IPS-NIHi11 (cell line): ENCODE results near the gene PRB2.
"Not testable (repeated sequence)": the region's sequence is repeated elsewhere in the genome, so short reads cannot be mapped to it uniquely, and the experiment has no call there.

Experiments used
- DNase-seq: peaks from one replicate; pipeline ENCODE4 v3.0.0; 2012; ENCODE audit warnings: mixed read lengths, low spot score

PRB2 gene

GRCh38 chr12:11395467-11395866 lies at the start of gene PRB2:
Gene PRB2 (minus strand): TSS chr12:11395567. CDS start chr12:11395529, 38 bp downstream.
- DNase-seq = not testable (repeated sequence)

GRCh38 chr12:11437966-11438365 lies 42.6 kb upstream of the PRB2 start:
- DNase-seq = no peak

DNA sequence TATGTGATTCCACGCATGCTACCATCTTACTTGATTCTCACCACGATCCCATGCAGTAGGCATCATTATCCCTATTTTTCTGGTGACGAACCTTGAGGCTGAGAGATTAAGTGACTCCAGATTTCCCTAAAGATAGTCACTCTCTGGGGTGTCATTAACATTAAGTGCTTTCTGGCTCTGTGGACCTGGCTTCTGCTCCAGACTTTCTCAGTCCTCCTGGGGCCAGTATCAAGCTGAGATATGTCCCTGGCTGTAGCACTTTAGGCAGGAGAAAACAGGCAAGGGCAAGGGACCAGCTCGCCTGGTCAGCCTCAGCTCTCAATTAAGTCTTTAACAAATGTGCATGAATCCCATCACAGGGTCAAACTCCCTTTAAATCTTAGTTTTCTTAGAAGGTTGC lies 38.3 kb upstream of the PRB2 start:
- no peak for DNase-seq

DNA sequence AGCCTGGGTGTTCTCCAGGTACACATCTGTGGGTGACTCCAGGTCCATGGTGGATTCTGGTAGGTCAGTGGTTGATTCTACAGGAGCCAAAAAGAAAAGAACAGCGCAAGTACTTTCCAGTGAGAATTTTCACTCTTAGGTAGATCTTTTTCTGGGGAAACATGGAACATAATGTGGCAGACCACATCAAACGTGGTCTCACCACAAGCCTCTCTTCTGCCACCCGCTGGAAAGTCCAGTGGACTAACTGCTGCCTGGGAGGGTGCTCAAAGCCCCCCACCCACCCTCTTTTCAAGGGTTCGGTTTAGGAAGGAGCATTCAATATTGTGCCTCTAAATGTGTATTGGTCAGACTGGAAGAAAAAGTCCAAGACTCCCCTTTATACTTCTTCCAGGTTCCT lies 36.1 kb upstream of the PRB2 start:
- DNase-seq = no peak

DNA sequence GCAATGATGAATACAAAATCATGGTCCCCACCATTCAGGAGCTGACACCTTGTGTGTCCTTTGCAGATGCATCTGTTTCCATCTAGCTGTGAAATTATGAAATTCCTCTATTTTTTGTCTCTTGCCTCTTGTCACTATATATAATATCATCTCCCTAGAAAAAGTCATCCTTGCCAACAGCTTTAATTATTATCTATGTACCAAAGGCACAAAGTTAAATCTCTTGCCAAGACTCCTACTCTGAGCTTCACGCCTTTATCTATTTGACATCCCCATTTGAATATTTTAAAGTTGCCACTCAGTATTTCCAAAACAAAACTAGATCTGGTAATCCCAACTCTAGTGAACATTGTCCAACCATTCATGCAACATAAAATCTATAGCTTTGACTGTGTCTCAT lies 32.0 kb upstream of the PRB2 start:
- DNase-seq = no peak

DNA sequence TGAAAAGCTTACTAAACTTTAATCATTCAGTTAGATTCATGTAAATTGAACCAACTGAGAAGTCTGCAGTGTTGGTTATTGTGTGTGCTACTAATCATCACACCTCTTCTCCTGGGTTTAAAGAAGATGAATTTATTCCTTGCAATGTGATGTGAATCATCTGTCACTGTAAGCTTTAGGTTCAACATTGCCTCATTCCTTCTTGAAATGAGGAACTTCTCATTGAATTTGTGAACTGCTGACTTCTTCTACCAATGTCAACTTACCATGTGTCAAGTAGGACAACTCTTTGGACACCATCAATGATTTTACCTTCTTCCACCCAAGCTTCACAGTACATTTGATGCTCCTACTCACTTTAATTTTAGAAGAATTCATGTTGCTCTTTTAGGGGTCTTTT lies 17.4 kb upstream of the PRB2 start:
- DNase-seq = no peak

GRCh38 chr12:11408096-11408495 lies 12.7 kb upstream of the PRB2 start:
- DNase-seq = no peak

DNA sequence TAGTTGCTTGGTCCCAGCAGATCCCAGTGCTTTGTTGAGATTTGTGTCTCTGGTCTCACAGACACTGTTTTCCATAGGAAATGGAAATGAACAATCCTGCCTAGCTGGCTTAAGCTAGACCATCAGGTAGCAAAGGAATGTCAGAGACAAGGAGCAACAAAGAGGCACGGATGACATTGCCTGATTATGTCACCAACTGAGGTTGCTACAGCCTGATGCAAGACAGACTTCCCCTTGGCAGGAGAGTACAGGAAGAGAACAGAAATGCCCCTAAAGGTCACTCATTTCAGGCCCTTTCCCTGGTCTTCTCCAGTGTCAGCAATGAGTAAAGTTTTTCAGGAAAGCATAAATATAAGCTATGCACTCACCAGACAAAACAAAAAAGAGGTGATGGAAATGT lies 2.0 kb upstream of the PRB2 start:
- DNase-seq = no peak

DNA sequence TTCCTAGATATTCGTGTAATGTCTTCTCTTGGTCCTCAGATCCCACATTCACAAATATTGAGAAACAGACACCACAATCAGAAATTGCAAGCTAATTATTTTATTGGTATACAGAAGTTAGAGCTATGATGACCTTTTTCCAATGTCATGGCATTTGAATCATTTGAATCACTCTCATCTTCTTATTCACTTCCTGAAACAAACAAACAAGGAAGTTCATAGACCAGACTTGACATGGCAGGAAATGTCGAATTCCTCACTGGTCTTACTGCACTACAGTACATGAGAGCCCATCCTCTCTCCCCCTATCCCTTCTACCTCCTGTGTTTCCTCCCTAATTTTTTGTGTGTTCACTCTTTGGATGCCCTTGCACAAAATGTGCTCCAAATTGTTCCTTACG lies 3.9 kb downstream of the PRB2 start:
- not testable (repeated sequence) for DNase-seq

- not testable (repeated sequence) for DNase-seq
These were observed 17.9 kb downstream of the PRB2 start for GRCh38 chr12:11377420-11377819.

- no peak for DNase-seq
These were observed 34.2 kb downstream of the PRB2 start for GRCh38 chr12:11361151-11361550.

DNA sequence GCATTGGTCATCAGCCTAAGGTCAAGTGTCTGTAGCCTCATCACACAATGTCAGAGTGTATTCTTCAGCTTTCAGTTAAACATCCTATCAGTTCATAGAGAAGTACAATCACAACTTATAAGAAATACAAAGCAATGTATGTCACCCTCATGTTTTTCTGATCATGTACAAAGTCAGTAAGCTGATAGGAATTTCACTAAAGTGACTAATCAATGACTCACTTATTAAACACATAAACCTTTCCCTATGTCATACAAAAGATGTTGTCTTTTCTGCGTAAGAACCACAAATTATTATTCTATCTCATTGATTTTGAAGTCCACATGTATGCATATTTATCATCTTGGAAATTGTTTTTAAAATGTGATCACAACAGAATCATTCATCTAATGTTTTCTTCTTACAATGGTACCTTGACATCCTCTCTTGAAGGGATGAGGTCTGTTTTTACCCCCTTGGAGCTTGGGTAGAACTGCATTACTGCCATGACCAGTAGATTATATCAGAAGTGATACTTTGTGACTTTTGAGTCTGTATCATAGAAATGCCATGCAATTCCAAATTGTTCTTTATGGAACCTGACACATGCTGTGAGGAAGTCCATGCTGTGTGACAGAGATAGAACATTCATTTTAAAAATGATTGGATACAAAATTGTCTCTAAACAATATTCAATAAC lies 35.0 kb downstream of the PRB2 start:
- DNase-seq = not testable (repeated sequence)

DNA sequence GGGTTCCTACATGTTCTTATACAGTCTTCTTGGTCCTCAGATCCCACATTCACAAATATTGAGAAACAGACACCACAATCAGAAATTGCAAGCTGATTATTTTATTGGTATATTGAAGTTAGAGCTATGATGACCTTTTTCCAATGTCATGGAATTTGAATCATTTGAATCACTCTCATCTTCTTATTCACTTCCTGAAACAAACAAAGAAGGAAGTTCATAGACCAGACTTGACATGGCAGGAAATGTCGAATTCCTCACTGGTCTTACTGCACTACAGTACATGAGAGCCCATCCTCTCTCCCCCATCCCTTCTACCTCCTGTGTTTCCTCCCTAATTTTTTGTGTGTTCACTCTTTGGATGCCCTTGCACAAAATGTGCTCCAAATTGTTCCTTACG lies 43.6 kb downstream of the PRB2 start:
- not testable (repeated sequence) for DNase-seq

DNA sequence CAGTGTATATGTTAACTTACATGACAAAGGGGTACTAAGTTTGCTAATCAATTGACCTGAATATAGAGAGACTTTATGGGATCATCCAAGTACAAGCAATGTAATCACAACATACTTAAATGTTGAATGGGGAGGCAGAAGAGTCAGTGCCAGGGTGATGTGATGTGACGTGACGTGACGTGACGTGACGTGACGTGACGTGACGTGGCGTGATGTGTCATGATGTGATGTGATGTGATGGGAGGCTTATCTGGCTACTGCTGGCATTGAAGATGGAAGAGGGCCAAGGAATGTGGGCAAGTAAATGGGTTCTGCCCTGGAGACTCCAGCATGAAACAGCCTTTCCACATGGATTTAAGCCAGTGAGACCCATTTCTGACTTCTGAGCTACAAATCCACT lies 46.9 kb downstream of the PRB2 start:
- DNase-seq = no peak

- DNase-seq = peak; percentile 20
These were observed 47.6 kb downstream of the PRB2 start for GRCh38 chr12:11347810-11348209.

DNA sequence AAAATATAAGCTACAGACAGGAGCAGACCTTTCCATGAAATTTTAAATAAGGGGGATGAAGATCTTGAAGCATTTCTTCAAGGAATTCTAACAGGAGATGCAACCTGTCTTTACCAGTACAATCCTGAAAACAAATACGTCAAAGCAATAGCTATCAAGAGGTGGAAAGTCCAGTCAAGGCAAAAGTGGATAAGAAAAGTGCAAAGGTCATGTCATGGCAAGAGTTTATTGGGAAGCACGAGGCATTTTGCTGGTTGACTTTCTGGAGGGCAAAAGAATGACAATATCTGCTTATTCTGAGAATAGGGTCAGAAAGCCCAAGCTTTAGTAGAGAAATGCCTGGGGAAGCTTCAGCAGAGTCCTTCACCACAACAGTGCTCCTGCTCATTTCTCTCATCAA lies 50.9 kb downstream of the PRB2 start:
- no peak for DNase-seq
